Hematopoietic multipotent progenitor cell treated with erythropoietin and hydrocortisone succinate and interleukin-3 and kit ligand, for 8 days (in vitro differentiated cells): Measurements from ENCODE around the gene RABGGTA.

ENCODE experiments used
- DNase-seq: peaks from one replicate; pipeline ENCODE4 v3.0.0-alpha.2; 2015

The RABGGTA gene

DNA sequence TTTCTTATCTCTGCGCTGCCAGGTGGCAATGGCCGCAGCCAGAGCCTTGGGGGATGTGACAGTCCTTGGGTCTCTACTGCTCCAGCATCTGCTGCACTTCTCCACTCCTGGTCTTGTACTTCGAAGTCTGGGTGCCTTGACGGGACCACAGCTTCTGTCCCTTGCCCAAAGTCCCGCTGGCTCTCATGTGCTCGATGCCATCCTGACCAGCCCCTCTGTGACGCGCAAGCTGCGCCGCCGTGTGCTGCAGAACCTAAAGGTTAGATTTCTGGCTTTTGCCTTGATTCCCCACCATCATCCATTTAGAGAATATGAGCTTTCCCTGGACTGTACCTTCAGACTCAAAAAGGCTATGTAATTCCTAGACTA lies 32.6 kb upstream of the RABGGTA start:
- no peak for DNase-seq

DNA sequence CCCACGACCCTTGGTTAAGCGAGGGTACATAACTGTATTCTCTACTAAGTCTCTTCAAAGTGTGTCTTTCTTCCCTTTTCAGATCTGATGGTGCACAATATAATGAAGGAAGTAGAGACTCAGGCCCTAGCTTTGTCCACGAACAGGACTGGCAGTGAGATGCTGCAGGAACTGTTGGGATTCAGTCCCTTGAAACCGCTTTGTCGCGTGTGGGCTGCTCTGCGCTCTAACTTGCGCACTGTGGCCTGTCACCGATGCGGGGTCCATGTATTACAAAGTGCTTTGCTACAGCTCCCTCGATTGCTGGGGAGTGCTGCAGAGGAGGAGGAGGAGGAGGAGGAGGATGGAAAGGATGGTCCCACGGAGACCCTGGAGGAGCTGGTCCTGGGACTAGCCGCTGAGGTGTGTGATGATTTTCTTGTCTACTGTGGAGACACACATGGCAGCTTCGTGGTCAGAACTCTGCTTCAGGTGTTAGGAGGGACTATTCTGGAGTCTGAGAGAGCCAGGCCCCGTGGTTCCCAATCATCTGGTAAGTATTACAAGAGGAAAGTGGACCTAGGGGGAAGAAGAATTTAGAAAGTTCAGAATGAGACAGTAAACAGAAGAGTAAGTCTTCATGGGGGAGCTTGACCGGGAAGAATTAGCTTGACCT lies 29.1 kb upstream of the RABGGTA start:
- DNase-seq = no peak

DNA sequence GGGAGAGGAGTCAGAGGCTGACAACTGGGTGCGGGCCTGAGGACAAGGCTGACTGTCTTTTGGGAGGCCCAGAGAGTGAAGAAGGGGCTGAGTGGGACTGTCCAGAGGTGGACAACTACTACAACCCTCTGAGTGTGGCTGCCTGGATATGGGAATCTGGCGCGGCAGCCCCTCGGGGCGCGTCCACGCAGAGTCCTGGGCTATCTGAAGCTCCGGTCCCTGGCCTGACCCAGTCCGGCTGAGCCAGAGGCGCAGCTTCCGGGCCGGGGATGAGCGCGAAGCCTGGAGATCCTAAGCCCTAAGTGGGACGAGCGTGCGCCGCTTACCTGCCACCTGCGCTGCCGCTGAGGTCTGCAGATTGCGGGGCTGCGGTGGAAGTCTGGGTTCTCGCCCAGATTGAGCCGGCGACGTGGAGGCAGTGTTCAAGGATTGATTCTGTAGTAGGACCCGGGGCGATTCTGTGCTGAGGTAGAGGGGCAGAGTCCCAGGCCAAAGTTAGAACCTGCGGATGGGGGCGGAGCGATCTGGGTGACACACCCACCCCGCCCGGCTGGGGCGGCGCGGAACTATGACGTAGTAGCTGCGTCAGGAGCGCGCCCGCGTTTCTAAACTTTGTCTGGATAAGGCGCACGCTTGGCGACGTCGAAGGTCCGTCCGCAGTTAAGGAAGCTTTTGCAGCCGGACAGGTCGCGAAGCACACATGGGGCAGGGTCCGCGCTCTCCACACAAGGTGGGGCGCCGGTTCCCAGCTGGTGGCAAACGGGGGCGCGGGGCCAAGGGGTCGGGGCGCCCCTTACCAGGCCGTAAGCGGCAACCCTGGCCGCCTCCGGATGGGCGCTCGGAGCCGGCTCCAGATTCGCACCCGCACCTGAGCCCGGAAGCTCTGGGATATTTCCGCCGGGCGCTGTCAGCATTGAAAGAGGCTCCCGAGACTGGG lies 28.1 kb upstream of the RABGGTA start, which contains the start of the genes DHRS1 and NOP9:
Gene DHRS1 (minus strand): TSS at position 526 of the 937 bp plus-strand sequence. CDS start 674 bp downstream, outside the sequence.
Gene NOP9 (plus strand): TSS at position 596 of the 937 bp plus-strand sequence. CDS start 105 bp downstream, at position 701.
- peak; percentile 90 for DNase-seq

DNA sequence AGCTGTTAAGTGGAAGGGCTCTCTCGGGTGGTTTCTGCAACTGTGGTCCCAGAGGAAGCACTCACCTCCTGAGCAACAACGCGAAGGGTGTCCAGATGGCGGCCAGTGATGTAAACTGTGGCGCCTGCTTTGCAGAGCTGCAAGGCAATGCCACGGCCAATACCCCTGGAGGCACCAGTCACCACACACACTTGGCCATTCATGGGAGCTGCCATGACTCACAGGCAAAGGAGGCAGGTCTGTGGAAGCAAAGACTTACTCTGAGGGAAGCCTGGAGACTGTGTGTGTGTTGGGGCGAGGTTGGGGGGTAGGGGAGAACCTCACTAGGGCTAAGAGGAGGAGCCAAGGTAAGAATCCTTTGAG lies 27.5 kb upstream of the RABGGTA start:
- DNase-seq = peak; percentile 27

DNA sequence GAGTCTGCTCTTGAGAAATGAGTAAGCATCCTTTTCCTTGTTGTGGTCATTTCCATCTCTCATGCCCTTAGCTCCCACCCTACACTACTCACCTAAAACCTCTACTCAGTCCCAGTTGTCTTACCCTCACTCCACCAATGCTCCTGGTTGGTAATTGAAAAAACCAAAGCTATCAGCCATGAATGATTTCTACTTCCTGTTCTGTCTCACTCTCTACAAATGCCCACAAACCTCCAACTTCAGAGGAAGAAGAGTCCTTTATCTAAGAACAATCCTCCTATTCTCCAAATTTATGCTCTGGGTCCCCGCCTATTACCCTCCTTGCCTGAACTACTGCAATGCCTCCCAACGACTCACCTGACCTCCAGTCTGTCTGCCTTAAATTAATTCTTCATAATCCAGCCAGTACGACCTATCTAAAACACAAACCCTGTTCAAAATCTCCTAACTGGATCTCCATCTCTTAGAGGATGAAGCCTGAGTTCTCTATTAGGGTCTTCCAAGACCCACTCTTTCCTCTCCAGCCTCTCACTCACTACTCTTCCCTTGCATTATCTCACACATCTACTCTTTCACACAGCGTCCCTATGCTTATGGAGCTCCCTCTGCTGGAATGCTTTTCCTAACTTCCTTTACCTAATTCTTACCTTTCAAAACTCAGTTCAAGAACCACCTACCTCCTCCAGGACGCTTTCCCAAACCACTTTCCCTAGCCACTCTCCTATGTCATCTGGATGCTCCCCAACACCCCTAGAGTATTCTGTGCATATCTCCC lies 26.0 kb upstream of the RABGGTA start:
- peak; percentile 68 for DNase-seq

DNA sequence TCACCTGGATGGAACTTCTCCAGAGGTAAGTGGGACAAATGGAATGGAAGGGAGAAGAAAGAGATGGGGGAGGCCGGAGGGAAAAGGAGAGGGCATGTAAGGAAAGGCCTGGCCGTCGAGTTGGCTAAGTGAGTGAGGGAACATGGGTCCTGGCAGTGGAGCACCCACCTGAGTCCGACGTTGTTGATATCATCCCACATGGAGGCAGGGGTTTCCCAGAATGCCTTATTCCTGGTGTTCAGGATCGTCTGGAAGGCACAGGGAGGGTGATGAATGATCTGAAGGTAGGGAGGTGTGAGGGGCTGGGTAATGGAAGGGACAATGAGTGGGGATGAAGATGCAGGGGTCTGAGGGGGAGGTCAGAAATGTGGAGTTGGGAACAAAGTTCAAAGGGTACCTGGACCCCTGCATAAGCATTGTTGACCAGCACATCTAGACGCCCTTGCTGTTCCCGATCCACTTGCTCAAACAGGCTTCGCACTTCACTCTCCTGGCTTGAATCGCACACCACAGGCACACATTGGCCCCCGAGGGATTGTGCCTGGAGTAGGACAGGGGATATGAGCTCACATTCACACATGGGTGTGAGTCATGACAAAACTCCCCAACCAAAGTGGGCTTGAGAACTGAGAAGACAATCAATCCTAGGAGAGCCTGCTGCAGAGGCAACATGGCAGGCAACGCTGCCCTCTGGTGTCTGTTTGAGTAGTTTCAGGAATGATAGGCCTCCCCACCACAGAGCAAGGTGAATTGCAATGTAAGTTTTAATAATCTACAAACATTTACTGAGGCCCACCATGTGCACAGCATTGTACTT lies 25.2 kb upstream of the RABGGTA start:
- DNase-seq = peak; percentile 83

DNA sequence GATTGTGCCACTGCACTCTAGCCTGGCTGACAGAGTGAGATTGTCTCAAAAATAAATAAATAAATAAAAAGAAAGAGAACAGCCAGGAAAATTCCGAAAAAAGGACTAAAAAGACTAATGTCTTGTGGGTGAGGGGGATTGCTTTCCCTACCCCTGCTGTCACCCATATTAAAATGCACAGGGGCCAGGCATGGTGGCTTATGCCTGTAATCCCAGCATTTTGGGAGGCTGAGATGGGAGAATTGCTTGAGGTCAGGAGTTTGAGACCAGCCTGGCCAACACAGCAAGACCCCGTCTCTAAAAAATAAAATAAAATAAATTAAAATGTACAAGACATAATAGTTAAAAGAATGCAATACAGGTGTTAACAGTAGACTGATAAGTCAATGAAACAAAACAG lies 22.1 kb upstream of the RABGGTA start:
- DNase-seq = no peak

DNA sequence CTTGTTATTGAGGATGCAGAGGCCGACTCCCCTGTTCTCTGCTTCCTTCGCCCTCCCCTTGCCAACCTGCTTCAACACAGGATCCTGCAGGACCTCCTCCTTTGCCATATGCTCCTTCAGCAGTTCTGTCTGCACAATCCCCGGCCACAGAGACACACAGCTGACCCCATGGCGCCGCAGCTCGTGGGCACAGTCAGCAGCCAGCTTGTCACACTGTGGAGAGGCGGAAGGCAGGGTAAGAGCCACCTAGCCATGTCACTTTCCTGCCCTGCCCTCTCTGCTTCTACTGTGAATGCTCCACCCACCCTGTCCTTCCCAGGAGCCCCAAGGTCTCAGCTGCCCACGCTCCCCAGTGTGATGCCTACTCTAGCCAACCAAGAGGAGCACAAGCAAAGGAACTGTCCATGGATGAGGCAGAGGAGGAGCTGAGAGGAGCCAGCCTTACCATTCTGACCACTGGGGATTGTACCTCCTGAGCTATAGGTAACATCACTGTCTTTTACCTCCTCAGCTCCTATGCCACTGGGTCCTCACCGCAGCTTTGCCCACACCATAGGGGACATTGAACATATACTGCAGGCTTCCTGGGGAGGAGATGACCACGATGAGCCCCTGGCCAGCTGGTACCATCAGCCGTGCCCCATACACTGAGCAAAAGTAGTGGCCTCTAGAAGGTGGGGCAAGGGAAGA lies 20.9 kb upstream of the RABGGTA start:
- DNase-seq = no peak

DNA sequence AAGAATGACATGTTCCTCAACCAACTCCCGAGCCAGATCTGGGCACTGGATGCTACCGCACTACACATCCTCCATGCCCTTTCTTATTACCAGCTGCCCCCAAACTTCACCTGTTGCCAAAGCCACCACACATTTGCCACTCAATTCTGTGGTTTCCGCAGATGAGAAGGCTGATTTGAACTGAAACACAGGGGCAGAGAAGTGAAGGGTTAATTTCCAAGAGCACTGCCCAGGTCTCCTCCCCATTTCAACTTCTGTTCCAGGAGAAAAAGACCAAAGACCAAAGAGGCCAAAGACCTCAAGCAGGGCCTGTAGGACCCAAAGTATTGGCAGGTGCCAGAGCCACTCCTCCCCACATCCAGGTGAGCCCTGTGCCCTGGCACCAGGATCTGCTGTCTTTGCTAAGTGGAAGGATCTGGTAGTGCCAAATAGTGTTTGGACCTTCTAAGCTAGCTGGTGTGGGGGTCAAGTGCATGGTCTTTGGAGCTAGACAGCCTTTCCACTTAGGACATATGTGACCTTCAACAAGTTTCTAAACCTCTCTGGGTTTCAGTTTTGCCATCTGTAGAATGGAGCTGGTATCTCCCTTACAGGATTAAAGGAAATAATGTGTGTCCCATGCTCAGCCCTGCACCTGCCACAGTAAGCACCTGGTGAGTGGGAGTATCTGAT lies 20.2 kb upstream of the RABGGTA start:
- DNase-seq = no peak

DNA sequence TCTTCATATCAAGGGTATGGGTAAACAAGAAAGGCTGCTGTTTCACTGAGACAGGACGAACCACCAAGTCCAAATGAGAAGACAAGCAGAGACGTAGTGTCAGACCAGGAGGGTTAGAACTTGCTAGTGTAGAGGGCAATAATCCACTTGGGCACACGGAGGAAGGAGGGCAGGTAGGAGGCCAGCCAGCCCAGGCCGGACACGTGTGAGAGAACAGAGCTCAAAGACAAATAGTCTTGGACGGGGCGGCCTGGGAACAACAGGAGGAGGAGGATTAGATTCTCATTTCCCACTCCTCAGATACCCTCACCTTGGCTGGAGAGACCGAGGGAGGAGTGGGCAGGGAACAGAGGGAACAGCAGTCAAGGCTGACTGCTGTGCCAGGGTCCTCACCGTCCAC lies 19.3 kb upstream of the RABGGTA start:
- DNase-seq = no peak

DNA sequence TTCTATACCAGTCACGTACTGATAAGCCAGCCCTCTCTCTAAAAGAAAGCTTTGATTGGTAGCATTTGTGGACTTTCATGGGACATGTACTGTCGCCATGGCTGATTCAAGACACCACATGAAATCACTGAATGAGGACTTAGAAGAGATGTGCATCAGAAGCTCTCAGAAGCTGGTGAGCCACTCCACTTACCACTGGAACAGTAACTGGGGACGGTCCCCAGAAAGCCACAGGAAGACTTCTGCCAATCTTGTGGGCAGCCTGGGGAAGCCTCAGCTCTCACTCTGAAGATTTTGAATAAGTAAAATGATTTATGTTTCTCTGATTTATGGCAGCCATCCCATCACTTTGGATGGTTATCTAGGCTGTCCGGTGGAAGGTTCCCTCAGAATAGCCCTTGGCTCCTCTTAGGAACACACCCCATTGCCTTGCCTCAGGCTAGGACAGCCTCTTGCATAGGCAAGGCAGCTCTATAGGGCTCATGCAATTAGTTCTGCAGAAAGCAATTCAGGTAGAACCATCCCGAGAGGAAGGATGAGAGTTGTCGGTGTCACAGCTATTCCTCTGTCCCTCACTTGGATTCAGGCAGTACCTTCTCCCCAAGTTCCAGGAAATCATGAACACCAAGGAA lies 18.4 kb upstream of the RABGGTA start:
- no peak for DNase-seq

DNA sequence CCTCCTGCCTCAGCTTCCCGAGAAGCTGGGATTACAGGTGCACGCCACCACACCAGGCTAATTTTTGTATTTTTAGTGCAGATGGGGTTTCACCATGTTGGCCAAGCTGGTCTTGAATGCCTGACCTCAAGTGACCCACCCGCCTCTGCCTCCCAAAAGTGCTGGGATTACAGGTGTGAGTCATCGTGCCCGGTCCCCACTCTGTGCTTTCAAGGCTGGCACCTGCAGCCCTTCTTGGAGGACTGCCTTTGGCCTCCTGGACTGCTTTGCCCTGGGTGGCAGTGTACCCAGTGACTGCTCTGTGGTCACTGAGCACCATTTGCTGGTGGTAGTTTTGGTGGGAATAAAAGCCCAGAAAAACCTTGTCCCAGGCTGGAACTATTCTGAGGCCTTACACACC lies 15.6 kb upstream of the RABGGTA start:
- no peak for DNase-seq

DNA sequence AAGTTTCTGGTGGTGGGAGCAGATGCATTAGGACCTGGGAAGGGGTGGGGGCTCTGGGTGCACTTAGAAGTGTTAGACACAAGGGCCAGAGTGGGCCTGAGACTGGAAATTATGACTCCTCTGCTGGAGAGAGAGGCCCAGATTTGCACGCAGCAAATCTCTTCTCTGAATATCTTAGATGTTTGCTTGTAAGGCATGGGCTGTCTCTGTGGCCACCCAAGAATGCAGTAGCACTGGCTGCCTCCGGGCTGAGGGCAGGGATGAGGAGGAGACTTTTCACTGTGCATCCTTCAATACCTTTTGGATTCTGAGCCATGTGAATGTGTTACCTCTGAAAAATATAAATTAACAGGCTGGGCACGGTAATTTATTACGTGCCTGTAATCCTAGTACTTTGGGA lies 14.0 kb upstream of the RABGGTA start:
- no peak for DNase-seq

DNA sequence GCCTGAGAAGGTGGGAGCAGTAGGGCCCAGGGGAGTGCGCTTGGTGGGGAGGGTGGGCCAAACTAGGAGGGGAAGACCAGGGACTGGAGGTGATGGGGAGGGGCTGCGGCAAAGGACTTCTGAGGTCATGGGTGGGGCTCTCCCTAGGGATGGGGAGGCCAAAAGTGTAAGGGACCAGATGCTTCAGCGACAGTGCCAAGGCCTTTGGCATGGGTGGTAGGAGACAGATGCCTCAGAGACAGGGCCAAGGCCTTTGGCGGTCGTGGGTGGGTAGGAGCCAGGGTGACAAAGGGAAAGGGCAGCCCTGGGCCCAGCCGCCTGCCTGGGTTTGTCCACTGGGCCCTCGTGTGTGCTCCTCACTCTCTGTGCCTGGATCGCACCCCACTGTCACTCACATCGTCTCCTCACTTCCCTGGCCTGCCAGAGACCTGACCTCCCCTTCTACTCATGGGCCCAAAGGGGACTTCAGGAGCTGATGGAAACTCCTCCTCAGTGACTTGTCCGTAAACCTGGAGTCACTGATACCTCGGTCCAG lies 13.2 kb upstream of the RABGGTA start:
- DNase-seq = no peak

DNA sequence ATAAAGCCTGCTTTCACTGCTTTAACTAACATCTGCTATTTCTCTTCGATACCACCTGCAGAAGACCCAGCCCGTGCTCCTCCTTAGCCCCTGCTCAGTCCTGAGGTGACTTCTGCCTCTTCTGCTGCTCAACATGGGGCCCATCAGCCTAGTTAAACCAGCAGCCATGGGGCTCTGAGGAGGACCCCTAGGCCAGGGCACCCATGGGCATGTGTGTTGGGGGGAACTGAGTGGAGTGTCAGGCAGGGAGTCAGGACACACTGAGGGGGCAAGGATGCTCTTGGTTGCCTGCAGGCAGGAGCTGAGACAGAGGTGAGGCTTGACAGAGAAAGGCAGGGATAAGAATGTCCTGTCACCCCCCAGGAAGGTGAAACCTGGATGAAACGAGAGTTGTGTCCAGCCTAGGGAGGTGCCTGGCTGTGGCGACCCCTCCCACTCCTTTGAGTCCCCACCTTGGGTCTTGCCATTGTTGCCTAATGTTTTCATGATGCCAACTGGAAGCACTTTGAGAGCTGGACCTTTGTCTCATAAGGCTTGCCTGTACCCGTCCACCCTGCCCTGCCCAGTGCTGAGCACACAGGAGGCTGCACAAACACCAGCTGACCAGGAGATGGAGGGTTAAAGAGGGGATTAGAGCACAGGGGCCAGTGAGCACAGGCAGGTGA lies 12.5 kb upstream of the RABGGTA start:
- no peak for DNase-seq

DNA sequence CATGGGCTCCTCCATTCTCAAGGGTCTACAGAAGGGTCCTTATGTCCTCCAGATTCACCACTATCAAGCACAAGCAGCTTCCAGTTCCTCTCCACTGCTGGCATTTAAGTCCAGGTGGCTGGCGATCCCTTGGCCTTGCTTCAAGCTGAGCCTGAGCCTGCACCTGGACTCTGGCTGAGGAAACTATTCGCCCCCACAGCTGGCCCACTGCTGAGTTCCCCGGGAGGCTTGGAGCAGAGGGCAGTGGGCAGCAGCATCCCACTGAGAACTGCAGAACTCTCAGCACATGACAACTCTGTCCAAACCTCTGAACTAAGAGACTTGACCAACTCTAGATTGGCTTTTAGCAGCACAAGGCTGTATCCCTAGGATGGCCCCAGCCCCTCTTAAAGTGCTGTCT lies 11.3 kb upstream of the RABGGTA start:
- no peak for DNase-seq

DNA sequence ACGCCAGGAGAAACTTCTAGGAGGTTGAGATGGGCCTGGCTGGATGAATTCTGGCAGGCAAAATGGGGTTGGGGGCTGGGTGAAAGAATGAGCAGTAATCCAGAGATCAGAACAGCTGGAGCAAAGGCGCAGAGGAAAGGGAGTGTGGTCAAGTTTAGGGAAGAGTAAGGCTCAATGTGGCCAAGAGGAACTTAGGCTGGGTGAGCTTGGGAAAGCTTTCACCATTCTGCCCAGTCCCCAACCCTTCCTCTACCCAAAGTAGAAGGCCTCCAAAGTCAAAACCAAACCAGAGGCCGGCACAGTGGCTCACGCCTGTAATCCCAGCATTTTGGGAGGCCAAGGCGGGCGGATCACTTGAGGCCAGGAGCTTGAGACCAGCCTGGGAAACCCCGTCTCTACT lies 10.2 kb upstream of the RABGGTA start:
- DNase-seq = no peak

DNA sequence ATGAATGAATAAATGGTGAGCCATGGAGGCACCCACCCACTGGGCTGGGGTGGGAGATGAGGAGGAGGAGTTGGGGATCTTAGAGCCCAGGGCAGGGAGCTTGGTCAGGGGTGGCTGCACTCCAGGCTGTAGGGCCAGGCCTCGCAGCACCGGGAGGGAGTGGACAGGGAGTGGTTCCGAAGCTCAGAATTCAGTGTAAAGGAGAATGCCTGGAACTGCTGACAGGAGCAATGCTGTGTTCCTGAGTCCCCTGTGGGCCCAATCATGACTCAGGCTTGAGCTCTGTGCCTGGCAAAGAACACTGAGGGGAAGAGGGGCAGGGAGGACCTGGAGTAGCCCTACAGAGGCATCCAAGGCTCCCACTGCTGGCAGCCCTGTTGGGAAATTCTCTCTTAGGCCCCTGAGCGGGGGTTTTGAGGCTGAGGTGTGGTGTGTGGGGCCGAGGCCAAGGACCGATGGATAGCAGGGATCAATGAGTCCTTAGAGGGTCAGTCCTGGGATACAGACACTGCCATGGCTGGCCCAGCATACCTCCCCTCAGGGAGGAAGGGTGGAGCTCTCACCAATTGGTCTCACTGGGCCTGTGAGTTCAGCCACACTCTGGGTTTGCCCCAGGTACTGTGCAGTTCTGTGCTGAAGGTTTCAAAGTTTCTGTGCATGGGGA lies 9.5 kb upstream of the RABGGTA start:
- no peak for DNase-seq
